ENCODE results near the gene RAB1A. TPM values are rescaled to one million over a fixed set of nuclear protein-coding genes. Genes with fewer than 3 reads are reported as not detected.
"Not testable (repeated sequence)": the region's sequence is repeated elsewhere in the genome, so short reads cannot be mapped to it uniquely, and the experiment has no call there.

RAB1A gene
- total RNA-seq, 1 donor from 2014 or later, result 58.5 TPM

DNA sequence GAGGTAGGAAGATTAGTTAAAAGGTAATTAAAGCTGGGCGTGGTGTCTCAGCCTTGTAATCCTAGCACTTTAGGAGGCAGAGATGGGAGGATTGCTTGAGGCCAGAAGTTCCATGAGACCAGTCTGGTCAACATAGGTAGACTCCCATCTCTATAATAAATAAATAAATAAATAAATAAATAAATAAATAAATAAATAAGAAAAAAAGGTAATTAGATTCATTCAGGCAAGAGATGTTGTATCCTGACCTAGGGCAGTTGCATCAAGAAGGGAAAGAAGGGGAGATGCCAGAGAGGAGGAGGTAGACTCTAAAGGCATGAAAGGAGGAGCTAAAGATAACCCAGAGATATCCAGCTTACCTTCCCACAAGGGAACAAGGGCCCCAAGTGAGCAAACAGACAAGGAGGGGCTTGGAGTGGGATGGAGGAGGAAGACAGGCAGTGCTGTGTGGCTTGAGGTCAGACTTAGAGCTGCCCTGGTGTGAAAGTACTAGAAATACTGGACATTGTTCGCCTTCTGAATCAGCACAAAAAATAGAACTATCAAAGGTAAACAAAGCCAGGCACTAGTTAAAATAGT, 7.4 kb upstream of the RAB1A start:
- Histone ChIP-seq H3K27ac (ENCODE audit: low read depth, low read length) (no peak overlapping the region), H3K9me3 (ENCODE audit: control insufficient read depth in 3 of 3, low read length in 3 of 3) (no peaks in the 10 kb centered on the region), H3K36me3 (ENCODE audit: control insufficient read depth in 3 of 3, insufficient read depth in 3 of 3, low read length in 3 of 3) (no peaks in the 10 kb centered on the region), H3K9ac (ENCODE audit: low read depth in 1 of 3, low read length in 3 of 3) (no peak overlapping the region), H3K4me3 (ENCODE audit: low read length in 3 of 3) (no peak overlapping the region), H3K4me1 (ENCODE audit: control insufficient read depth in 3 of 3, insufficient read depth in 3 of 3, low read length in 3 of 3) (no peaks in the 10 kb centered on the region), H3K27me3 (ENCODE audit: control insufficient read depth in 3 of 3, insufficient read depth in 3 of 3, low read length in 3 of 3) (no peaks in the 10 kb centered on the region)

DNA sequence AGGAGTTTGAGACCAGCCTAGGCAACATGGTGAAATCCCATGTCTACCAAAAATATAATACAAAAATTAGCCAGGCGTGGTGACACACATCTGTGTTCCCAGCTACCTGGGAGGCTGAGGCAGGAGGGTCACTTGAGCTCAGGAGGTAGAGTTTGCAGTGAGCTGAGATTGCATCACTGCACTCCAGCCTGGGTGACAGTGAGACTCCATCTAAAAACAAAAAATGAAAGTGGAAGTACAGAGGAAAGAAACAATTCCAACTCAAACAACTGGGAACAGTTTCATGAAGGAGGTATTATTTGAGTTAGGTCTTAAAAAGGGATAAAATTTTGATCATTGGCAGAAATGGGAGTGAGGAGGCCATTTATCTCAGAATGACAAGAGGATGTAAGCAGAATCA, 6.3 kb upstream of the RAB1A start:
- no peak overlapping the region for H3K27ac ChIP-seq (ENCODE audit: low read depth, low read length)

DNA sequence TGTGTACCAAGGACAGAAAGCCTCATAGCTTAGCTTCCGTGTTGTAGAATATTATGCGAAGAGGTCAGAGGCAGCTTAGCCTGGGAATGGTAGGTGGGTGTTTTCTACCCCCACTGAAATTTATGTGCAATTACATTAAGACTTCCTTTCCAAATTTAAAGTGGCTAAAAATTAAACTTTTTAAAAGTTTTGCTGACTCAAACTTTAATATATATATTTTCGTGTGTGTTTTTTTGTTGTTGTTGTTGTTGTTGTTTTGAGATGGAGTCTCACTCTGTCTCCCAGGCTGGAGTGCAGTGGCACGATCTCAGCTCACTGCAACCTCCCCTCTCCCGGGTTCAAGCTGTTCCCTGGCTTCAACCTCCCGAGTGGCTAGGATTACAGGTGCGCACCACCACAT, 4.3 kb upstream of the RAB1A start:
- no peaks in the 10 kb centered on the region for H3K9me3 ChIP-seq (ENCODE audit: control insufficient read depth in 3 of 3, low read length in 3 of 3)
- H3K4me1 ChIP-seq (ENCODE audit: control insufficient read depth in 3 of 3, insufficient read depth in 3 of 3, low read length in 3 of 3), result peaks cover 4 to 6% (median 5%) of the 10 kb centered on the region in 3 donors
- H3K36me3 ChIP-seq (ENCODE audit: control insufficient read depth in 3 of 3, insufficient read depth in 3 of 3, low read length in 3 of 3), result no peaks in the 10 kb centered on the region
- no peaks in the 10 kb centered on the region for H3K27me3 ChIP-seq (ENCODE audit: control insufficient read depth in 3 of 3, insufficient read depth in 3 of 3, low read length in 3 of 3)
- H3K27ac ChIP-seq (ENCODE audit: low read depth, low read length), result no peak overlapping the region
- no peak overlapping the region for H3K4me3 ChIP-seq (ENCODE audit: low read length in 3 of 3)
- no peak overlapping the region for H3K9ac ChIP-seq (ENCODE audit: low read depth in 1 of 3, low read length in 3 of 3)

More for the DNA sequence above, 6.3 kb upstream of the RAB1A start:
- H3K9ac ChIP-seq (ENCODE audit: low read depth in 1 of 3, low read length in 3 of 3), result no peak overlapping the region
- no peaks in the 10 kb centered on the region for H3K36me3 ChIP-seq (ENCODE audit: control insufficient read depth in 3 of 3, insufficient read depth in 3 of 3, low read length in 3 of 3)
- no peaks in the 10 kb centered on the region for H3K9me3 ChIP-seq (ENCODE audit: control insufficient read depth in 3 of 3, low read length in 3 of 3)
- no peaks in the 10 kb centered on the region for H3K4me1 ChIP-seq (ENCODE audit: control insufficient read depth in 3 of 3, insufficient read depth in 3 of 3, low read length in 3 of 3)
- no peaks in the 10 kb centered on the region for H3K27me3 ChIP-seq (ENCODE audit: control insufficient read depth in 3 of 3, insufficient read depth in 3 of 3, low read length in 3 of 3)
- H3K4me3 ChIP-seq (ENCODE audit: low read length in 3 of 3), result no peak overlapping the region

DNA sequence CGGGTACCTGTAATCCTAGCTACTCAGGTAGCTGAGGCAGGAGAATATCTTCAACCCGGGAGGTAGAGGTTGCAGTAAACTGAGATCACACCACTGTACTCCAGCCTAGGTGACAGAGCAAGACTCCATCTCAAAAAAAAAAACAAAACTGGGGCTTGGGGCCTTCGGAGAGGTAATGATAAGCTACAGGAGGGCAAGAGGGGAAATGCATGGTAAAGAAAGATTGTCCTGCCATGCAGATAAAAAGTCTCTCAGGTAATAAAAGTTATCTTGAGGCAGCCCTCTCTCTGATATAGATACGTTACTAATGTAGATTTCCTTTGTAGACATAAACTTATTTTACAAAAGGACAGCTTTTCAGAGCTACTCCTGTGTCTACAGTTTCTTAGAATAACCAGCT, 3.7 kb upstream of the RAB1A start:
- Histone ChIP-seq H3K9ac (ENCODE audit: low read depth in 1 of 3, low read length in 3 of 3) (no peak overlapping the region), H3K4me1 (ENCODE audit: control insufficient read depth in 3 of 3, insufficient read depth in 3 of 3, low read length in 3 of 3) (peaks cover 7 to 9% (median 7%) of the 10 kb centered on the region in 3 donors), H3K4me3 (ENCODE audit: low read length in 3 of 3) (no peak overlapping the region), H3K27me3 (ENCODE audit: control insufficient read depth in 3 of 3, insufficient read depth in 3 of 3, low read length in 3 of 3) (no peaks in the 10 kb centered on the region), H3K36me3 (ENCODE audit: control insufficient read depth in 3 of 3, insufficient read depth in 3 of 3, low read length in 3 of 3) (no peaks in the 10 kb centered on the region), H3K27ac (ENCODE audit: low read depth, low read length) (no peak overlapping the region), H3K9me3 (ENCODE audit: control insufficient read depth in 3 of 3, low read length in 3 of 3) (no peaks in the 10 kb centered on the region)

- H3K27me3 ChIP-seq (ENCODE audit: control insufficient read depth in 3 of 3, insufficient read depth in 3 of 3, low read length in 3 of 3); H3K36me3 ChIP-seq (ENCODE audit: control insufficient read depth in 3 of 3, insufficient read depth in 3 of 3, low read length in 3 of 3); H3K9me3 ChIP-seq (ENCODE audit: control insufficient read depth in 3 of 3, low read length in 3 of 3); H3K4me3 ChIP-seq (ENCODE audit: low read length in 3 of 3); H3K9ac ChIP-seq (ENCODE audit: low read depth in 1 of 3, low read length in 3 of 3); H3K27ac ChIP-seq (ENCODE audit: low read depth, low read length): not testable (repeated sequence)
- H3K4me1 ChIP-seq (ENCODE audit: control insufficient read depth in 3 of 3, insufficient read depth in 3 of 3, low read length in 3 of 3), result peaks cover 10 to 16% (median 14%) of the 10 kb centered on the region in 3 donors
Measured at GRCh38 chr2:65132930-65133329, 3.0 kb upstream of the RAB1A start.

DNA sequence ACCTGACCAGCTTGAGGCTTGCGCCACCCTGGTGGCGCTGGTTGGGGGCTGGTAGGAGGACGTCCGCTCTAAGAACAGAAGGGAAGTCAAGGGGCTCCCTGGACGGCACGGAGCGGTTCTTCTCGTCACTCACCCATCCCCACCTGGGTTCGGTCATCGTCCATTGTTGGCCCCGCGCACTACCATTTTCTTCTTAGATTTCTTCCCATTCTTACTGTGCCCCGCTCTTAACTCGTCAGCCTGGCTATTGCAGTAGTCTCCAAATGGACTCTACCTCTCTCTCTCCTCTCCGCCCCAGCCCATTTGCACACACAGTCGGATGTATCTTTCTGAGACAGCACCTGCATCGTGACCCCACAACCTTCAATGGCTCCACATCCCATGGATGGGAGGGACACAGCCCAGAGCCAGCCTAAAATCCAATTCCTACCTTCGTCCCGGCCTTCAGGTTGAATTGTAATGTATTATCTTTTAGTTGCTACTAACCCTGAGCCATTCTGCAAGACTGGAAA, 814 bp upstream of the RAB1A start:
- Histone ChIP-seq H3K27ac (ENCODE audit: low read depth, low read length) (peak overlapping the region; percentile 84), H3K4me3 (ENCODE audit: low read length in 3 of 3) (peak overlapping the region; percentile 81 to 88 (median 88)), H3K27me3 (ENCODE audit: control insufficient read depth in 3 of 3, insufficient read depth in 3 of 3, low read length in 3 of 3) (no peaks in the 10 kb centered on the region), H3K9me3 (ENCODE audit: control insufficient read depth in 3 of 3, low read length in 3 of 3) (no peaks in the 10 kb centered on the region), H3K9ac (ENCODE audit: low read depth in 1 of 3, low read length in 3 of 3) (peak overlapping the region; percentile 82 to 86 (median 83)), H3K36me3 (ENCODE audit: control insufficient read depth in 3 of 3, insufficient read depth in 3 of 3, low read length in 3 of 3) (no peaks in the 10 kb centered on the region), H3K4me1 (ENCODE audit: control insufficient read depth in 3 of 3, insufficient read depth in 3 of 3, low read length in 3 of 3) (peaks cover 21 to 31% (median 22%) of the 10 kb centered on the region in 3 donors)

- peaks cover 27 to 34% (median 29%) of the 10 kb centered on the region in 3 donors for H3K4me1 ChIP-seq (ENCODE audit: control insufficient read depth in 3 of 3, insufficient read depth in 3 of 3, low read length in 3 of 3)
- H3K4me3 ChIP-seq (ENCODE audit: low read length in 3 of 3), result peak overlapping the region; percentile 81 to 99 (median 83)
- peak overlapping the region; percentile 99 for H3K27ac ChIP-seq (ENCODE audit: low read depth, low read length)
Measured at GRCh38 chr2:65129286-65129825, 550 bp downstream of the RAB1A start.

GRCh38 chr2:65128297-65129190, 1.4 kb downstream of the RAB1A start:
- Histone ChIP-seq H3K27ac (ENCODE audit: low read depth, low read length) (peak overlapping the region; percentile 99), H3K9ac (ENCODE audit: low read depth in 1 of 3, low read length in 3 of 3) (peak overlapping the region; percentile 93 to 98 (median 97)), H3K9me3 (ENCODE audit: control insufficient read depth in 3 of 3, low read length in 3 of 3) (no peaks in the 10 kb centered on the region), H3K27me3 (ENCODE audit: control insufficient read depth in 3 of 3, insufficient read depth in 3 of 3, low read length in 3 of 3) (no peaks in the 10 kb centered on the region), H3K36me3 (ENCODE audit: control insufficient read depth in 3 of 3, insufficient read depth in 3 of 3, low read length in 3 of 3) (no peaks in the 10 kb centered on the region), H3K4me3 (ENCODE audit: low read length in 3 of 3) (peak overlapping the region; percentile 81 to 99 (median 83)), H3K4me1 (ENCODE audit: control insufficient read depth in 3 of 3, insufficient read depth in 3 of 3, low read length in 3 of 3) (peaks cover 27 to 36% (median 29%) of the 10 kb centered on the region in 3 donors)

More at GRCh38 chr2:65129286-65129825, 550 bp downstream of the RAB1A start:
- Histone ChIP-seq H3K9me3 (ENCODE audit: control insufficient read depth in 3 of 3, low read length in 3 of 3) (no peaks in the 10 kb centered on the region), H3K36me3 (ENCODE audit: control insufficient read depth in 3 of 3, insufficient read depth in 3 of 3, low read length in 3 of 3) (no peaks in the 10 kb centered on the region), H3K27me3 (ENCODE audit: control insufficient read depth in 3 of 3, insufficient read depth in 3 of 3, low read length in 3 of 3) (no peaks in the 10 kb centered on the region), H3K9ac (ENCODE audit: low read depth in 1 of 3, low read length in 3 of 3) (peak overlapping the region; percentile 93 to 98 (median 97))

- not testable (repeated sequence) for H3K27ac ChIP-seq (ENCODE audit: low read depth, low read length); H3K9me3 ChIP-seq (ENCODE audit: control insufficient read depth in 3 of 3, low read length in 3 of 3); H3K9ac ChIP-seq (ENCODE audit: low read depth in 1 of 3, low read length in 3 of 3); H3K4me3 ChIP-seq (ENCODE audit: low read length in 3 of 3); H3K36me3 ChIP-seq (ENCODE audit: control insufficient read depth in 3 of 3, insufficient read depth in 3 of 3, low read length in 3 of 3); H3K27me3 ChIP-seq (ENCODE audit: control insufficient read depth in 3 of 3, insufficient read depth in 3 of 3, low read length in 3 of 3)
- H3K4me1 ChIP-seq (ENCODE audit: control insufficient read depth in 3 of 3, insufficient read depth in 3 of 3, low read length in 3 of 3), result peaks cover 24 to 34% (median 31%) of the 10 kb centered on the region in 3 donors
Measured at GRCh38 chr2:65125457-65125856, 4.4 kb downstream of the RAB1A start.

- Histone ChIP-seq H3K9me3 (ENCODE audit: control insufficient read depth in 3 of 3, low read length in 3 of 3) (no peaks in the 10 kb centered on the region), H3K4me3 (ENCODE audit: low read length in 3 of 3) (no peak overlapping the region), H3K9ac (ENCODE audit: low read depth in 1 of 3, low read length in 3 of 3) (no peak overlapping the region), H3K27me3 (ENCODE audit: control insufficient read depth in 3 of 3, insufficient read depth in 3 of 3, low read length in 3 of 3) (no peaks in the 10 kb centered on the region), H3K27ac (ENCODE audit: low read depth, low read length) (no peak overlapping the region), H3K36me3 (ENCODE audit: control insufficient read depth in 3 of 3, insufficient read depth in 3 of 3, low read length in 3 of 3) (no peaks in the 10 kb centered on the region), H3K4me1 (ENCODE audit: control insufficient read depth in 3 of 3, insufficient read depth in 3 of 3, low read length in 3 of 3) (peaks cover 13 to 23% (median 21%) of the 10 kb centered on the region in 3 donors)
Measured at GRCh38 chr2:65122313-65122712, 7.6 kb downstream of the RAB1A start.
